Frontal cortex (tissue), 4 donors: Measurements from ENCODE around the gene CEP20. TPM values are rescaled to one million over a fixed set of nuclear protein-coding genes. Genes with fewer than 3 reads are reported as not detected.

ENCODE experiments used
- DNase-seq, 2 donors: peaks; one replicate each; pipeline ENCODE4 v3.0.0; 2012; ENCODE audit warnings: low spot score in 2 of 2
- FAIRE-seq: peaks from 2 replicates; lab custom pipeline; 2012; peaks lifted over from hg19 to GRCh38; lab: Jason Lieb, UNC
- small RNA-seq: library from RNA; depleted of rRNA; stranded (forward); fragments of <200 nt; gene quantifications from one replicate; pipeline ENCODE3, GENCODE V24; 2014
- total RNA-seq: library from RNA; depleted of rRNA; stranded (reverse); fragments of >200 nt; gene quantifications from one replicate; pipeline ENCODE4 v1.2.3, GENCODE V29; 2014
- donor health status: control.
- donor health status: control.
- donor health status: control.

Gene CEP20
- total RNA-seq, 1 donor from 2014 or later = 44.8 TPM

GRCh38 chr16:15836965-15837611, 51.3 kb downstream of the CEP20 start:
- DNase-seq = no peak
- no peak for FAIRE-seq

DNA sequence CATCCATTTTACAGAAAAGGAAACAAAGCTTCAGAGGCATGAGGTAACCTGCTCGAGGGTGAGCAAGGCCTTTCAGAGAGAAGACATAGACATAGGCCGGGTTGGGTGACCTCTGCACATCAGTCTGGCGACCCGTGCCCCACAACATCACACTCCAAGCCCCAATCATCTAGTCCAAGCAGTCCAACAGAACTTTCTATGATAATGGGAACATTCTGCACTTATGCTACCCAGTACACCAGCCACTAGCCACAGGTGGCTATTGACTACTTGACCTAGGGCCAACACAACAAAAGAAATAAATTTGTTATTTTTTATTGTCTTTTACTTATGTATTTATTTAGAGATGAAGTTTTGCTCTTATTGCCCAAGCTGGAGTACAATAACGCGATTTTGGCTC, 52.3 kb downstream of the CEP20 start:
- FAIRE-seq (no peak), DNase-seq (no peak)

- DNase-seq (no peak), FAIRE-seq (no peak)
Observed at GRCh38 chr16:15835136-15835878, 53.1 kb downstream of the CEP20 start.

DNA sequence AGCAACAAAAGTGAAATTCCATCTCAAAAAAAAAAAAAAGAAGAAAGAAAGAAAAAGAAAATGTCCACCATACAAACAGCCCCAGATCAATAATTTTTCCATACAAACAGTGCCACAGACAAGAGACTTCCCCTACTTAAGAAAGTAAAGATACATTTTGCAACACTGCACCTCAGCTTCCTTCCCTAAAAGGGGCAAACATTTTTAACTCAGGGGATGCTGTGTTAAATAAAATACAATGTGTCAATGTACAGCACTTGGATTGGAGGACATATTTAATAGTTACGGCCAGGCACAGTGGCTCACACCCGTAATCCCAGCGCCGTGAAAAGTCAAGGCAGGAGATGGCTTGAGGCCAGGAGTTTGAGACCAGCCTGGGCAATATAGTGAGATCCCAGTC, 53.9 kb downstream of the CEP20 start:
- no peak for DNase-seq
- no peak for FAIRE-seq

DNA sequence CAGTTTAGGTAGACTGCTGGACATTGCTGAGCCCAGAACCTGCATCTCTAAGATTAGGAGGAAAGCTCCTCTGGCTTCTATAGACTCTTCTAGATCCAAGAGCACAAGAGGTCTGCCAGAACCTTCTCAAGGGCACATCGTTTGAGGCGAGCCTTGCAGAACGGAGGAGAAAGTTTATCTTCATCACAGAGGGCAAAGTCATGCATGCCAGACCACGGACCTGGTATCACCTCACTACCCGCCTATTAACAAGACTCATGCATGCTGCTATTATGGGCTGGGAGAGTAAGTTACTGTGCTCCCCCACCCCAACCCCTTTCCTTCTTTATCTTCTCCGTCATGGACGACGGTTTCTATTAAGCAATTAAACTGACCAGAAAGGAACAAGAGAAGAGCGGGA, 54.9 kb downstream of the CEP20 start:
- no peak for FAIRE-seq
- DNase-seq = no peak

DNA sequence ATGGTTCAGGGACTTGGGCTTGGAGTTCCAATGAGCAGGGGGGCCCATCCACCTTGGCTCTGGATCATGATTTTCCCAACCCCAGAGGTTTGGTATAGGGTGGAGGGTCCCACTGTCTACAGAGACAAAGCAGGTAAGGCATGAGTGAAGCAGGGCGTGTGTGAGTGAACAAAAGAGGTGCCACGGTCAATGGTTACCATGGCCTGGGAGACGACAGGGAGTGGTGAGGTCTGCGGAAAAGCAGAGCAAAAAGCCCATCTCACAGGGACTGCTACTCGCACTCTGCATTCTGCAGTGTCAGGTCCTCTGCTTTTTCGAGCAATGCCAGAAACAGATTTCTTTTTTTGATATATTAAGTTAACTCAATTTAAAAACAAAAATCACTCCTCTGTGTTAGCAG, 56.2 kb downstream of the CEP20 start:
- DNase-seq (no peak), FAIRE-seq (no peak)

GRCh38 chr16:15830832-15831451, 57.5 kb downstream of the CEP20 start:
- no peak for DNase-seq
- no peak for FAIRE-seq

DNA sequence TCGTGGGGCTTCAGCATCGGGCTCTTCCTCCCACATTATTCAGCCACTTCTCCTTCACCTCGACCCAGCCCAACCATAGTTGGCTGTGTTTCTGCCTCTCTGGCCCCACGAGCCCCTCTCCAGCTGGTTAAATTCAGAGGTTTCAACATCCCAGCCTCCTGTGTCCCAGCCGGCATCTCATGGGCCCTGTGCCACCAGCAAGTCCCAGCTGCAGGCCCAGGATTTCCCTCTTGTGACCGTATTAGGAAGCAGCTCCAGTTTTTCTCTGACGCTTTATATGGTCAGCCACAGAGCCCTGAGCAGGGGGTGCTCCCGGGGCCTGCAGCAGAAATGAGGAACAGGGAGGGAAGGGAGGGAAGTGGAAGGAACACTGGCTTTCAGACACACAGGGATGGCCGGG, 58.9 kb downstream of the CEP20 start:
- DNase-seq = no peak
- no peak for FAIRE-seq

DNA sequence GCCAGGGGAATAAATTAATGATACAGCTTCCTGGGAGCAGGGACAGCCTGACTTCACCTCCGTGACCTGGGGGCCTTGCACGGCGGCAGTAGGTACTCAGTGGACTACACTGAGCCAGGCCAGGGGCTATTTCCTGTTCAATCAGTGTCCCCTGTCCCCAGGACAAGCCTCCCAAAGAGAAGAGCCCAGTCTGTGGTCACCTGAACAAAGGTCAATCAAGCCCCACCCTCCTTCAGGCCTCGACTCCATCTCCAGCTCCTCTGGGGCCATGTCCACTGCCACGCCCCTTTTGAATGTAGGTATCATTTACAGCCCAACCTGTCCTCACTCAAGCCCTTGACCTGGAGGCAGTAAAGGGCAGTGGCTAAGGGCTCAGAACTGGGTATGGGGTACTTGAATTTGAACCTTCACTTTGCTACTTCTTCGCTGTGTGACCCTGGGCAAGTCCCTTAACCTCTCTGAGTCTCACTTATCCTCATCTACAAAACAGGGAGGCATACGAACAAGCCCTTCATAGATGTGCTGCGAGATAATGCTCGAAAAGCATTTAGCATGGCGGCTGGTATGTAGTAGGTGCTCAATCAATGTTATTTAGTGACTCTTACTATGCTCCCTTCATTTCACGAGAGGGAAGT, 60.6 kb downstream of the CEP20 start:
- no peak for FAIRE-seq
- DNase-seq = no peak

GRCh38 chr16:15827299-15827698, 61.1 kb downstream of the CEP20 start:
- FAIRE-seq = no peak
- no peak for DNase-seq

GRCh38 chr16:15825750-15826305, 62.6 kb downstream of the CEP20 start:
- FAIRE-seq (no peak), DNase-seq (no peak)

- FAIRE-seq (no peak), DNase-seq (no peak)
Observed at GRCh38 chr16:15822957-15823356, 65.4 kb downstream of the CEP20 start.

DNA sequence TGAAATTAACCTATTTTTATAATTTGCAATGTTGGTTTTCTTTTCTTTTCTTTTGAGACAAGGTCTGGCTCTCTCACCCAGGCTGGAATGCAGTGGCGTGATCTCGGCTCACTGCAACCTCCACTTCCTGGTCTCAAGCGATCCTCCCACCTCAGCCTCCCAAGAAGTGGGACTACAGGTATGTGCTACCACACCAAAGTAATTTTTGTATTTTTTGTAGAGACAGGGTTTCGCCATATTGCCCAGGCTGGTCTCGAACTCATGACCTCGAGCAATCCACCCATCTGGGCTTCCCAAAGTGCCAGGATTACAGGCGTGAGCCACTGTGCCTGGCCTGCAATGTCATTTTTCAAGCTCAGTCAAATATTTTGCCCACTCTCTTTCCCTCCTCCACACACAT, 67.6 kb downstream of the CEP20 start:
- FAIRE-seq (no peak), DNase-seq (no peak)

DNA sequence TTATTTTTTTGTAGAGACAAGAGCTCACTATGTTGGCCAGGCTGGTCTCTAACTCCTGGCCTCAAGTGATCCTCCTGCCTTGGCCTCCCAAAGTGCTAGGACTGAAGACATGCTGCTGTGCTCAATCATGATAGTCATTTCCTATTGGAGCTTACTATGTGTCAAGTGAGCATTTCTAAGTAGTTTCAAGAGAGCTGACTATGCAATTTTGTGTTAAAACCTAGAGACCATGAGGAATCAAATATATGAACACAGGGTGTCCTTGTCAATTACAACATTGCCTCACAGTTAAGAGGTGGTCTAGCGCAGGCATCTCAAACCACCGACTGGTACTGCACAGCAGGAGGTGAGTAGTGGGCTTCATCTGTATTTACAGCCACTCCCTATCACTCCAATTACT, 69.4 kb downstream of the CEP20 start:
- DNase-seq = no peak
- no peak for FAIRE-seq

DNA sequence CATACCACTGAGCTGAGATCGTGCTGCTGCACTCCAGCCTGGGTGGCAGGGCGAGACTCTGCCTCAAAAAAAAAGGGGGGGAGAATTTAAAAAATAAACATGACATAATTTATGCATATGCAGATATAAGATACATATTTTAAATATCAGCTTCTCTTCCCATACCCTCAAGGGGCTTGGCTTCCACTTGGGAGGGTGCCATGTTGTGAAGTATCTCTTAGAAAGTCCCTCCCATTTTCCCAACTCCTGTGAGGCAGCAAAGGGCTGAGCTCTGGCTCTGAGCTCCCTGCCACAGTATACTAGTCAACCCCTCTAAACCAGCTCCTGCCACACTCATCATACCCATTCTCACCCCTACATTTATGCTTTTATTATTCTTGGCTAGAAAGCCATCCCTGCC, 71.0 kb downstream of the CEP20 start:
- DNase-seq = no peak

DNA sequence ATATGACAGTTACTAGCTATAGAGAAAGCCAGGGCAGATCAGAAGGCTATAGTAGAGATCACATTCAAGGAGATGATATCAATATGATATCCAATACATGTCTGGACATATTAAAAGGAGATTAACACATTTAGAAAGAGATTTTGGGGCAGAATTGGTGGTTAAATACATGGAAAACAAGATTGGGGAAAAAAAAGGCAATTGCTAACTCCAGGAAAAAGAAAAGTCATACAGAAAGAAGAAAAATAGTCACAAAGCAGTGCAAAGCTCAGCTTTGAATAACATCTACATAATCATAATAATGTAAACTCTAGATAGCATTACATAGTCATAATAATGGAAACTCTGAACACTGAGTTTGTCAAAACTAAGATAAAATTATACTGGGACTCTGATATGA, 72.2 kb downstream of the CEP20 start:
- no peak for DNase-seq
- FAIRE-seq = no peak

More for the DNA sequence above, 71.0 kb downstream of the CEP20 start:
- FAIRE-seq = no peak

Small RNA genes lying within 50 kb of the gene (small RNA-seq; reads per million reads assigned to genes)
- not detected for gene RNU6-213P

Other genes with a start within 250 kb of the CEP20 start
- 20.4 TPM for gene MARF1, start 245.4 kb downstream of the CEP20 start, total RNA-seq
- gene NDE1, start 238.4 kb downstream of the CEP20 start, total RNA-seq = 4.1 TPM
- 1.2 TPM for gene MYH11, start 31.6 kb downstream of the CEP20 start, total RNA-seq
- 8.2 TPM for gene ABCC1, start 61.0 kb upstream of the CEP20 start, total RNA-seq